IMR-90 (cell line): ENCODE measurements around the gene SLC6A17. TPM values are rescaled to one million over a fixed set of nuclear protein-coding genes. Genes with fewer than 3 reads are reported as not detected.

Source experiments
- ATAC-seq: fragments of 200-7000 bp; cut with Tn5 transposase; 2 replicates; pipeline ENCODE4 v1.9.1; 2020; ENCODE audit warnings: low read depth, mild to moderate bottlenecking, moderate library complexity
- BruUV-seq: library from RNA; stranded (reverse); fragments of 400-500 nt; replicated peaks from 2 replicates; lab custom pipeline; 2021; lab: Mats Ljungman, UMichigan
- CTCF ChIA-PET: fragments of 300-600 bp; formaldehyde crosslinking; extraction: SDS; loops from one replicate; lab custom pipeline; 2021; ENCODE audit warnings: antibody characterized with exemption; lab: Yijun Ruan, JAX
- POLR2A ChIA-PET: fragments of 300-600 bp; sonication (Branson Sonifier 250); formaldehyde crosslinking; loops from one replicate; lab custom pipeline; 2022; ENCODE audit warnings: antibody characterized with exemption; ENCODE audit not compliant: unreplicated experiment; lab: Charles Lee
- DNase-seq: peaks from one replicate; pipeline ENCODE4 v3.0.0; 2013
- H2AFZ ChIP-seq: replicated peaks from 2 replicates; pipeline ENCODE3; 2013; ENCODE audit warnings: low read length, mild to moderate bottlenecking; ENCODE audit not compliant: poor library complexity
- H2AK5ac ChIP-seq: 2 replicates; pipeline ENCODE4 v1.6.1; 2013; ENCODE audit warnings: low read depth, low read length, inconsistent platforms
- H2AK9ac ChIP-seq: replicated peaks from 2 replicates; pipeline ENCODE3; 2013; ENCODE audit warnings: mild to moderate bottlenecking, low read depth, low read length, moderate library complexity; ENCODE audit not compliant: poor library complexity
- H2BK120ac ChIP-seq: 2 replicates; pipeline ENCODE4 v1.6.1; 2013; ENCODE audit warnings: low read depth, low read length, inconsistent platforms
- H2BK15ac ChIP-seq: 3 replicates; pipeline ENCODE4 v1.6.1; 2013; ENCODE audit warnings: low read depth, low read length, inconsistent platforms
- H2BK20ac ChIP-seq: 2 replicates; pipeline ENCODE4 v1.6.1; 2013; ENCODE audit warnings: low read depth, mild to moderate bottlenecking, inconsistent platforms, low read length, moderate library complexity
- H2BK5ac ChIP-seq: 2 replicates; pipeline ENCODE4 v1.6.1; 2013; ENCODE audit warnings: mild to moderate bottlenecking, low read depth, low read length, inconsistent platforms; ENCODE audit not compliant: poor library complexity, severe bottlenecking
- H3K14ac ChIP-seq: replicated peaks from 2 replicates; pipeline ENCODE4 v1.6.1; 2013; ENCODE audit warnings: low read depth, low read length, inconsistent platforms
- H3K18ac ChIP-seq: 2 replicates; pipeline ENCODE4 v1.6.1; 2013; ENCODE audit warnings: low read depth, low read length, control low read depth
- H3K23ac ChIP-seq: 2 replicates; pipeline ENCODE4 v1.6.1; 2013; ENCODE audit warnings: low read depth, low read length, inconsistent platforms
- H3K27ac ChIP-seq: 2 replicates; pipeline ENCODE4 v1.5.1; 2013; ENCODE audit warnings: mild to moderate bottlenecking, control low read depth, low read length; ENCODE audit not compliant: insufficient read depth
- H3K27me3 ChIP-seq: 2 replicates; pipeline ENCODE4 v1.6.1; 2013; ENCODE audit warnings: low read length; ENCODE audit not compliant: control insufficient read depth, insufficient read depth
- H3K36me3 ChIP-seq: 2 replicates; pipeline ENCODE4 v1.6.1; 2013; ENCODE audit warnings: low read length, mixed read lengths; ENCODE audit not compliant: control insufficient read depth, insufficient read depth
- H3K4ac ChIP-seq: 2 replicates; pipeline ENCODE4 v1.6.1; 2013; ENCODE audit warnings: low read depth, low read length, inconsistent platforms
- H3K4me1 ChIP-seq: 2 replicates; pipeline ENCODE4 v1.6.1; 2013; ENCODE audit warnings: low read length, mixed read lengths; ENCODE audit not compliant: control insufficient read depth, insufficient read depth
- H3K4me2 ChIP-seq: 2 replicates; pipeline ENCODE4 v1.6.1; 2013; ENCODE audit warnings: low read depth, mild to moderate bottlenecking, control low read depth, low read length, moderate library complexity
- H3K4me3 ChIP-seq: 2 replicates; pipeline ENCODE4 v1.5.1; 2013; ENCODE audit warnings: low read depth, mild to moderate bottlenecking, control low read depth, low read length, moderate library complexity; ENCODE audit not compliant: insufficient read depth
- H3K56ac ChIP-seq: 2 replicates; pipeline ENCODE4 v1.6.1; 2013; ENCODE audit warnings: low read length, inconsistent platforms; ENCODE audit not compliant: insufficient read depth; ENCODE audit errors: extremely low read depth
- H3K79me1 ChIP-seq, 2 experiments: 2 replicates each; pipeline ENCODE4 v1.6.1; 2013; ENCODE audit warnings: low read length in 2 of 2, inconsistent platforms in 1 of 2, low read depth in 1 of 2
- H3K9ac ChIP-seq: 2 replicates; pipeline ENCODE4 v1.6.1; 2013; ENCODE audit warnings: low read depth, low read length, control low read depth
- H3K9me1 ChIP-seq: 2 replicates; pipeline ENCODE4 v1.6.1; 2013; ENCODE audit warnings: low read length, inconsistent platforms; ENCODE audit not compliant: insufficient read depth
- H3K9me3 ChIP-seq: 2 replicates; pipeline ENCODE4 v1.6.1; 2013; ENCODE audit warnings: low read length; ENCODE audit not compliant: control insufficient read depth, insufficient read depth
- H4K20me1 ChIP-seq: 2 replicates; pipeline ENCODE4 v1.6.1; 2013; ENCODE audit warnings: low read length, inconsistent platforms; ENCODE audit not compliant: insufficient read depth
- H4K5ac ChIP-seq: 2 replicates; pipeline ENCODE4 v1.6.1; 2013; ENCODE audit warnings: mild to moderate bottlenecking, low read depth, low read length, control low read depth
- H4K8ac ChIP-seq, 2 experiments: 2 replicates each; pipeline ENCODE4 v1.6.1; 2013; ENCODE audit warnings: low read depth in 2 of 2, low read length in 2 of 2, control low read depth in 1 of 2, inconsistent platforms in 1 of 2
- H4K91ac ChIP-seq: 2 replicates; pipeline ENCODE4 v1.6.1; 2013; ENCODE audit warnings: low read depth, low read length, inconsistent platforms; ENCODE audit not compliant: insufficient read depth
- POLR2A ChIP-seq: IDR thresholded peaks from 2 replicates; pipeline ENCODE4 v1.6.1; 2012; ENCODE audit warnings: mild to moderate bottlenecking, low read depth, low read length
- WGBS, 2 experiments: methylation state at CpG; one replicate each; pipeline versions ENCODE4 v1.1.5 to v1.1.7; 2013; ENCODE audit warnings: missing lambda C conversion rate in 2 of 2; ENCODE audit not compliant: insufficient read length in 1 of 2; ENCODE audit errors: extremely low coverage in 2 of 2; 5-methylcytosine and 5-hydroxymethylcytosine counted together
- dilution Hi-C: fragments of 300-500 bp; cut with HindIII; formaldehyde crosslinking; loops from one replicate; pipeline ENCODE4 v1.14.3; 2018; ENCODE audit warnings: low sequenced_read_pairs; ENCODE audit not compliant: unreplicated experiment
- in situ Hi-C: fragments of 300-500 bp; cut with MboI; formaldehyde crosslinking; loops from 3 replicates; pipeline ENCODE4 v1.14.3; 2019; ENCODE audit warnings: low sequenced_read_pairs, inconsistent platforms, mixed read lengths
- intact Hi-C: fragments of 100-400 bp; cut with micrococcal nuclease; formaldehyde crosslinking; loops from 2 replicates; pipeline ENCODE4 v1.10.0; 2022
- polyA plus RNA-seq, 3 experiments: library from polyadenylated mRNA; depleted of rRNA; stranded (reverse); fragments of >200 nt; gene quantifications; 2 replicates each; pipeline ENCODE4 v1.2.3, GENCODE V29; 2012; ENCODE audit warnings: low replicate concordance in 1 of 3
- total RNA-seq: library from RNA; depleted of rRNA; stranded (reverse); fragments of >200 nt; gene quantifications from 2 replicates; pipeline ENCODE4 v1.2.3, GENCODE V29; 2012

SLC6A17 gene
- total and polyA plus RNA-seq, 2 of the 4 experiments (the other 2 are of a cell fraction) = 0.54 to 0.82 TPM

DNA sequence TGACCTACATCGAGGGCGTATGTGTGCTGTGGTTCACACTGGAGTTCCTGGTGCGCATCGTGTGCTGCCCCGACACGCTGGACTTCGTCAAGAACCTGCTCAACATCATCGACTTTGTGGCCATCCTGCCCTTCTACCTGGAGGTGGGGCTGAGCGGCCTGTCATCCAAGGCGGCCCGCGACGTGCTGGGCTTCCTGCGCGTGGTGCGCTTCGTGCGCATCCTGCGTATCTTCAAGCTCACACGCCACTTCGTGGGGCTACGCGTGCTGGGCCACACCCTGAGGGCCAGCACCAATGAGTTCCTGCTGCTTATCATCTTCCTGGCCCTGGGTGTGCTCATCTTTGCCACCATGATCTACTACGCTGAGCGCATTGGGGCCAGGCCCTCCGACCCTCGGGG lies 72.8 kb downstream of the SLC6A17 start:
- H2AFZ ChIP-seq = no peak overlapping the region

More for the DNA sequence above, 72.8 kb downstream of the SLC6A17 start:
- Histone ChIP-seq H3K18ac (no peak overlapping the region), H3K56ac (no peak overlapping the region), H2BK120ac (no peak overlapping the region), H3K4me2 (no peak overlapping the region), H4K20me1 (no peaks in the 10 kb centered on the region), H3K9me3 (no peaks in the 10 kb centered on the region), H4K91ac (no peak overlapping the region), H3K79me1 (no peaks in the 10 kb centered on the region), H3K23ac (no peak overlapping the region), H3K4me1 (no peaks in the 10 kb centered on the region), H3K27ac (no peak overlapping the region), H2AK9ac (no peak overlapping the region), H3K9ac (no peak overlapping the region), H2BK20ac (no peak overlapping the region), H3K36me3 (no peaks in the 10 kb centered on the region), H2BK5ac (no peak overlapping the region), H3K9me1 (no peaks in the 10 kb centered on the region), H4K5ac (no peak overlapping the region), H3K4me3 (no peak overlapping the region), H3K14ac (no peak overlapping the region), H4K8ac (no peak overlapping the region), H3K27me3 (peaks cover 8% of the 10 kb centered on the region), H2AK5ac (no peak overlapping the region), H3K4ac (no peak overlapping the region), H2BK15ac (no peak overlapping the region)
- dilution Hi-C loops = no loop called here
- ChIA-PET POLR2A (no interaction called here), CTCF (no interaction called here)
- ATAC-seq (no peak), DNase-seq (no peak)
- 91% methylated on average over 27 of the region's 27 CpGs; no CpG with 5 or more reads in 1 of the 2 experiments for WGBS, 2 experiments
- BruUV-seq = no TSS peak
- in situ Hi-C loops = no loop called here
- intact Hi-C loops = no loop called here
- TF ChIP-seq POLR2A = no peak
